NCI-H146 treated with DMSO at 0.1 percent for 48 hours (cell line): Measurements from ENCODE around the gene TINAG.

ENCODE experiments used
- DNase-seq: peaks from one replicate; lab custom pipeline; 2025; ENCODE audit not compliant: unreplicated experiment; lab: John Stamatoyannopoulos, UW

TINAG gene, protein sequence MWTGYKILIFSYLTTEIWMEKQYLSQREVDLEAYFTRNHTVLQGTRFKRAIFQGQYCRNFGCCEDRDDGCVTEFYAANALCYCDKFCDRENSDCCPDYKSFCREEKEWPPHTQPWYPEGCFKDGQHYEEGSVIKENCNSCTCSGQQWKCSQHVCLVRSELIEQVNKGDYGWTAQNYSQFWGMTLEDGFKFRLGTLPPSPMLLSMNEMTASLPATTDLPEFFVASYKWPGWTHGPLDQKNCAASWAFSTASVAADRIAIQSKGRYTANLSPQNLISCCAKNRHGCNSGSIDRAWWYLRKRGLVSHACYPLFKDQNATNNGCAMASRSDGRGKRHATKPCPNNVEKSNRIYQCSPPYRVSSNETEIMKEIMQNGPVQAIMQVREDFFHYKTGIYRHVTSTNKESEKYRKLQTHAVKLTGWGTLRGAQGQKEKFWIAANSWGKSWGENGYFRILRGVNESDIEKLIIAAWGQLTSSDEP

DNA sequence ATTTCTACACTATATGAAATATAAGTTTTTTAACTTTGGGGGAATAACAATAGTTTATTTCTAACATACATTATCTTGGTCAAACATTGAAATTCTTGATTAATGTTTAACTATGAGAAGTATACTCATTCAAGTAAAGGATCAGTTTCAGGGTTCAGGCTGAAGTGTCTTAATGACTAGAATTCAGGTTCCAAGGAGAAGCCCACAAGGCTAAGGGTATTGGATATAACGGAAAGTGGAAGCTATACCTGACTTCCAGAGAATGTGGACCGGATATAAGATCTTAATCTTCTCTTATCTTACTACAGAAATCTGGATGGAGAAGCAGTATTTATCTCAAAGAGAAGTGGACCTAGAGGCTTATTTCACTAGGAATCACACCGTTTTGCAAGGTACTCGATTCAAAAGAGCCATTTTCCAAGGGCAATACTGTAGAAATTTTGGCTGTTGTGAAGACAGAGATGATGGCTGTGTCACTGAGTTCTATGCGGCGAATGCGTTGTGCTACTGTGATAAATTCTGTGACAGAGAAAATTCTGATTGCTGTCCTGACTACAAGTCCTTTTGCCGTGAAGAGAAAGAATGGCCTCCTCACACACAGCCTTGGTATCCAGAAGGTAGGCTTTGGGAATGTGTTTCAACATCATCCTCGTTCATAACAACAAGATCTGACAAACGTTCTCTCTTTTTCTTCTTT lies at the start of gene TINAG:
TSS of gene TINAG (plus strand) at position 153 of the 697 bp plus-strand sequence. CDS start at position 263, 110 bp downstream.
- no peak for DNase-seq

DNA sequence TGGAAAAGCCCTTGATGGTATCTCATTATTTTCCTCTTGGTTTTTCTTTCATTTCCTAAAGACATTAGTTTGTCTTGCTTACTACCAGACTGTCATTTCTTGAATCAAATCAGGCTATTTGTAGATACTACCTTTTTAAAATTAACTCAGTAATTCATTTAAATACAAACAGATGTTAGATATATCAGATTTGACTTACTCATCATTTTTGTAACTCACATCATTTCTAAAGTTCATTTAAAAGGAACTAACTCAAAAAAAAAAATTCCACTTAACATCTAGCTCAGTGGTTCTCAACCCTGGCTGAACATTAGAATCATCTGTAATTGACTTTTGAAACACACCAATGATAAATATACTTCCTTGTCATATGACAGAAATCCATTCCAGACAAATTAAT lies 48.2 kb upstream of the TINAG start:
- DNase-seq = no peak

DNA sequence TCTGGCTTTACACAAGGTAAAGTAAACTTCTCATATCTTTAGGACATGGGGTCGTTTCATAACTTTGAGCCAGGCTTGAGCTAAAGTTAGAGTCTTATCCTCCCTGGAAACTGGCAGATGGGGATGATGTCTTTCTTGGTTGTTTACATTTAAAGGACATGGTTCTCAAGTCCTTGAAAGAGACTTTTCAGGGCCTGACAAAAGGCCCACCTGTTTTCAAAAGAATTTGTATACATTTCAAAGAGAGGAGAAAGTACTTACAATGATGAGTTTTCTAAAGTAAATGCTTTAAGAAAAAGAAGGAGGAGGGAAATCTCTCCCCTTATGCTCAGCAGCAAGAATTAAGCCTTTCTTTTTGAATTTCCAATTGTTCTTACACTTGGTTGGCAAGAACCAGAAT lies 45.7 kb upstream of the TINAG start:
- DNase-seq = no peak

DNA sequence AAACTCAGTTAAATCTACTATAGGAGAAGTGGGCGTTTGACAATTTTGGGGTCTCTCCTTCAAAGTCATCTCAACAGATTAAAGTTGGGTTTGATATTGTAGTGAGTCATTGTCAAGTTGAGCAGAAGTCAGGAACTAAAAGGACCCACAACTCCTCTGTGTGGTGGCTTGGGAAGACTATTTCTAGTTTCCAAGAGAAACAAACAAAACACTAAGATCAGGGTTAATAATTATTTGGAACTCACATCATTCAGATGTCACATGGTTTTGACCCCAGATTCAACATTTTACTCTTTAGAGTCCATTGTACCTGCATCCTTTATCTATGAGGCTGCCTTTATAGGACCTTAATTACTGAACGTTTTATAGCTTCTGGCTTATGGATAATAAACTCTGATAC lies 45.3 kb upstream of the TINAG start:
- DNase-seq = no peak

DNA sequence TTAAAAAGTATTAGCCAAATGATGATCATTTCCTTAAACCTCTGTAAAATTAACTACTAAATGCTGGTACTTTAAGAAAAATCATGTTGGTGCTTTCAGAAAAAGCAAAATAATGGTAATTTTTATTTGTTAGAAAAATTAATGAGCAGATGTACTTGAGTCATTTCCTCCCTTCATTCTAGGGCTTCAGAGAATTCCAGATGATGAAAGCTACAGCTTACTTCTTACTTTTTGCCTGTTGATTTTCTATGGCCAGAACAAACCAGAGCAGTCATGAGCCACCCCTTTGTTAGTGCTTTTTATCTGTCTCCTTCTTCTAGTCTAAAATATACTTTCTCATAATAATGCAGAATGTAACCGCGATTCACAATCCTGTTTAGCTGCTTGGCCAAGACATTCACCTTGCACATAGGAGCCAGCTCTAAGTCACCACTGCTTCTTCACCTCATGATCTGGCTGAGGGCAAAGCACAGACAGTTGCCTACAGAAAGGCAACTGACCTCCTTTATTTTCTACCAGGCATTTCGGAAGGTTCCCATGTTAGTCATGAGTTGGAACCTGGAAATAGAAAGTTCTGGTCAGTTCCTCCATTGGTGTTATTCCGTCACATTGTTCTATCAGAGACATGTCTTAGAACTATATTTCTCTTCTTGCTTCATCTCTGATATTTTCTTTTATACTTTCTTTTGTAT lies 43.5 kb upstream of the TINAG start:
- no peak for DNase-seq

DNA sequence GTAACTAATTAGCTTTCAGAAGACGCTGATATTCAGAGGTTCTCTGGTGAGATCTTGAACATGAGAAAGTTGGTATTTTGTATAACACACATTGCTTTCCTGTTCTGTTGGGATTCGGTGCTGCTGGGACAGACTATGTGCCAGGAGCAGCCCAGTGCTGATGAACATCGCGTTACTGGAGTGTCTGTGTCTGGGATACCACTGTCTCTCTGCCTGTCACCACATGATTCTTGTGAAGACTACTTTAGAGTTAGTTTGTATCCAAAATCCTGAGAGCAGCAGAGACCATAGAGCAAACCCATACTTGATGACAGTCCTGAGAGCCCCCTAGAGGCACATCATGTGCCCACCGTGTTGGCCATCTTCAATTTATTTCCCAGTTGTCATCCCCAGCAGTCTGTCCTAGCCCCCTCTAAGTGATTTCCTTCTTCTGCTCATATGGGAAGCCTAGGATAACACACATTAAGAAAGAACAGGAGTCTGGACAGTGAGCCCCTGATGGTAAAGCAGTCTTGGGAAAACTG lies 41.8 kb upstream of the TINAG start:
- no peak for DNase-seq

DNA sequence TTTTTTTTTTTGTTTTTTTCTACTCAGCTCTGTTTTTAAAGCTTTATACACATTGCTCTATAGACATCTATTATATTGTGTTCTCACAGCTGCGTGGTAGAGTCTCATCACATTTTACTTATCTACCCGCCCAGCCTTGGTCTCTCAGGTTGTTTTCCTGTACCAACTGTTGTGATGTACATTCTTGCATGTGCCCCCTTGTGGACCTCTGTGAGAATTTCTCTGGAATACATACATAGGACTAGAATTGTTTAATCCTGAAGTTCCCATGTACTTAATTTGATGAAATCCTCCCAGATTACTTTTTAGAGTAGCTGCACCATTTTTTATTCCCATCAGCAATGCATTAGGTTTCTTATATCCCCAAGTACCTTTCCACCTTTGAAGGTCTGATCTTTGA lies 40.4 kb upstream of the TINAG start:
- DNase-seq = no peak

DNA sequence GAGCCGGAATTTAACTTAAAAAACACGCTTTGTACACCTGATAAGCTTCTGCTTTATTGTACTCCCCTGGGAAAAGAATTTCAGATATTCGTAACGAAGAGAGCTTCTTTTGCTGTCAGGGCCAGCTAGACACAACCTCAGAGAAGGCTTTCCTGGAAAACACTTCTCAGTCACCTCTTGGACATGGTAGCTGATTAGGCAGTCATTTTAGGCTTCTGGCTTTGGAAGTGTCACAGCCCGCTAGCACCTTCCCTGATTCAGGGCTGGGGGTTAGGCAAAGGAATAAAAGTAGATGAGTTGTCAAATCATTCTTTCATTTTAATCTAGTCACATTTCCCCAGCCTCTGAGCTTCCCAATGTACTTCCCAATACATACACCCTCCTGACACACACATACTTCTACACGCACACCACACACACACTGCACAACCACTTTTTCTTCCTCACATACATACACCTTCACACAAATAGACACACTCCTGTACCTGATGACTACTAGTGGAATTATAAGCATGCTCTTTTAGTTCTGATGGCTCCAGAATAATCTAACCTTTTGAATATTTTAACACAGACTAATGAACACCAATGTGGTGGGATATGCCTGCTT lies 34.9 kb upstream of the TINAG start:
- no peak for DNase-seq

DNA sequence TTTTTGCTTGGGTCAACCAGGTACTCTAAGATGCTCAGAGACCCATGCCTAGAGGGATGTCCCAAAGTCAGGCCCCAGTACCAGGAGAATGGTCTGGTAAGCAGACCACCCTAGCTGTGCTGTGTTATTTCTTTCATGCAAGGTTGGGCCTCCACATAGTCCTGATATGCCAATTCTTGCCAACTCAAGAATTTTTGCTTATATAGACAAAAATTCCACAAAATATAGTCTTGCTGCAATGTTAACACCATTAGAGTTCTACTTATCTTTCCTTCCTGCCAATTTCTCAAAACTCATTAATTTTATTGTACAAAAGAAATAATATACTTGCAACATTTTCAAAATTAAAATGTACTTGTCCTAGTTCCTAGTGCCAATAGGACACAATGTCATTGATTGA lies 33.9 kb upstream of the TINAG start:
- no peak for DNase-seq

DNA sequence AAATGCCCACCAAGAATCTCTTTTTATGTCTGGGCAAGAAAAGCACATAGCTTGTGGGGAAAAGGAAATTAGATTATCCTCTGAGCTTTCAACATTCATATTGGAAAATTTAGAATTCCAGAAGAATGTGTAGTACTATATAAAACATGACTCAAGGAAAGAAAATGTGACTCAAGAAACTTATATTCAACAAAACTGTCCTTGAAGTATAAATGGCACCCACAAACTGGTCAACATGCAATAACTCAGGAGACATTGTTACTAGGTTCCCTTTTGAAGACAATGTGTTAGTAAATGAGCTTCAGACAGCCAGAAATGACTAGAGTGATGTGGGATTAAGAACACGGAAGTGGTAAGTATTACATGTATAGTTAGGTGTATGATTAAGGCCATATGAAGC lies 26.1 kb upstream of the TINAG start:
- DNase-seq = no peak

DNA sequence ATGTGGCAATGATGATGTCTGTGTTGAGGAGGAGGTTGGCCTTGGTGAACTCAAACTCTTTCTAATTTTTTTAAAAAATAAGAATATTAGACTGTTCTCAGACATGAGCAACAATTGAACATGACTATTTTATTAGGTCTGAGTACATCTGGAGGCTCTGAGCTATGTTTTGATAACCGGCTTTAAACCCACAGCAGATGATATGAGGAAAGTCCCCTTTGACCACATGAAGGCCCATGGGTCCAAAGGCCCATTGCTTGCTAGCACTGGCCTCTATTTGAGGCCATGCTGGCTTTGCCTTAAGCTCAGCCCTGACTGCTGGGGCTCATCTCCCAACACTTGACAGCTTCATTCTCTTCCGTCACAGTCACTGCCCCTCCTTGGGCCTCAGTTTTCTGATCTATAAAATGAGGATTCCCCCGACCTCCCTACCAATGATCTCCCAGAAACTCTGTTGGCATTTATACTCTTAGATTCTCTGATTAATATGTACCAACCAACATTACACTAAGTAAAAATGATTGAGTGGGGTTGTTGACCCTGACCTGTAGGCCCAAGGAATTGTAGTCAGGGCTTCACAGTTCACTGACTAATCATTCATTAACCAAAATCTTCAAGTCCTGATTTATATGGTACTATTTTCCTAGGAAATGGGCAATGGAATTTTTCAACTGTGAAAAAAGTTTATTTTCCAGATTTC lies 23.9 kb upstream of the TINAG start:
- no peak for DNase-seq

DNA sequence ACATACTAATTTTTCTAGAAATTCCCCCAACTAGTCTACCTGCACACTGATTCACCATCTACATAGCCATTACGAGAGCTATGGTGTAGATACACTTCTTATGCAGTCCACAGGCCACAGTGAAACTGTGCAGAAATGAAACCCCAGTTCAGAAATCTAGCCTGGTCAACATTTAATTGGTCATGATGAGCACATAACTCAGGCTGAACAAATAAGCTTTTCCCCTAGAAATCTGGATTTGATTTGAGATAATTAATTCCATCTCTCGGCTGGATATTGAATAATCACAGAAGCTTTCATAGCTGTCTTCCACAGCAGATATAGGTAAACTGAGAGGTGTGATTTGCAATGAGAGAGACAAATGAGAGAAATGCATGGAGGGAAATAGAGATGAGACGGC lies 22.6 kb upstream of the TINAG start:
- no peak for DNase-seq

DNA sequence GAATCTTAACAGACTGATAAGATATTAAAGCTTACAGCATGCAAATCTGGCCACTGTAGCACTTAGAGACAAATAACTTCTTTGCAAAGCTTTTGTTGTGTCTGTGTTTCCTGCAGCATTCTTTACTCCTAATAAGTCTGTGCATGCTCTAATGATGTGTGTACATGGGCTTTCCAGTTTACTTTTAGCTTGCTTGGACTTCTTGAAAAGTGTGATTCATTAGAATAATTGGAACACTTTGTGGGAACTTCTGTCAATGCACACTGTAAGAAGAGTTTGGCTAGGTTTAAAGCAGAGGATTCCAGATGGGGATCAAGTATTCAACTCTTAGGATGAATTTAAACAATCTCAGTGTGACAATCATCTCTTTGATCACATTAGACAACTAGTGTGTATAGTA lies 22.1 kb upstream of the TINAG start:
- no peak for DNase-seq

DNA sequence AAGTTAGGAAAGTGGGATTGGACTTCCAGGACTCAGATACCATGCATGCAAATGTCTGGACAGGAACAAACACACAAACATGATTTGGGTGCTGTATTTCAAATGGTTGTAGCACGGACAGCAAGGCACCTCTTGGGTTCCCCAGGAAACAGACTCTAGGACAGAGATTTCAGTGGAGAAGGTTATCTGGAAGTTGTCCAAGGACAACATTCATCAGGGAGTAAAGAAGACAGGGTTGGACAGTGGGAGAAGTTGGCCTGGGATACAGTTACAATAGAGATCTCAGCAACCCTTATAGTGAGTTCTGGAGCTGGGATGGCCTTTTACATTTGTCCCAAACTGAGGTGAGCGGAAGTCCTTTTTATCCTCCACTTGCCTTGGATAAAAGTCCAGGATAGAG lies 19.8 kb upstream of the TINAG start:
- no peak for DNase-seq

DNA sequence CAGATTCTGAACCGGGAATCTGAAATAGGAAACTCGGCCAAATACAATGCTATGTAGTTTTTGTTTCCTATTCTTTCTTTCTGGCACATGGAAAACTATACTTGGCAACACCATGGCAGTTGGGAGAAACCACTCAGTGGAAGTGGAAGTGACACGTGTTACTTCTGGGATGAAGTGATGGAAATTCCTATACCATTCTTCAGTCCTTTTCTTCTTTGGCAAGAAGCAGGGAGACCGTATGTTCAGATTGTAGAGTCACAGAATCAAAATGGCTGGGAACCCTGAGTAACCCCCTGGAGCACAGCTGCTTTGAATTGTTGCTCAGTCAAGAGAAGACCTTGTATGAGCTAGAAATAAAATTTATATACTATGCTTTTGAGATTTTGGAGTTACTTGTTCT lies 18.8 kb upstream of the TINAG start:
- DNase-seq = no peak

DNA sequence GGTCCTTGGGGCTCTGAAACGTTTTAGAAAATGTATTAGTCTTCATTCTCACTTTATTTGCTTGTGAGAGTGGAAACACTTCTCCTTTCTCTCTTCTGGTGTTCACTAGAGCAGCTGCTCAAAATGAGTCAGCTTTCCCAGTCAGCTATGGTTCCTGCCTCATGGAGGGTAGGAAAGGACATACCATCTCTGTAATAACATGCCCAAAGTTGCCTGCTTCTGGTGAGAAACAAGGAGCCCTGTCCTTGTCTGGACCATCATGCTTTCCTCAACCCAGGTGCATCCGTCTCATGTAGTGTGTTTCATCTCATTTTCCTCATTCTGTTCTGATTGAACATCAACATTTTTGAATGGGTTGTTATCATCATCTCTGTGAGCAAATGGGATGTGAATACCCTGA lies 17.1 kb upstream of the TINAG start:
- DNase-seq = no peak

DNA sequence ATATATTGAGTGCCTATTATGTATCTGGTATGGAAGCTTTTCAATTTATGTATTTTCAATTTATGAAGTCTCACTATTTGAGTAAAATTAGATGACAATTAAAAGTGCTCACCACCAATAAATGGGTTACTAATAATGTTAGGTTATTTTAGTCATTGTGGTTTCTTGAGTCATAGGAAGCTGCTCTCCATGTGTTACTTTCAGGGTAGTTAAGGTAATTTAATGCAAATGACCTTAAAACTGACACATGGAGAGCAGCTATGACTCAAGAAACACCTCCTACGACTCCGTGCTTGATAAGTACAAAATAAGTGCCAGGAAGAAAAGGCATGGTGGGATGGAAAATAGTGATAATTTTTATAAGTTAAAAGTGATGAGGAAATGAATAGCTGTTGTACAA lies 16.5 kb upstream of the TINAG start:
- no peak for DNase-seq

DNA sequence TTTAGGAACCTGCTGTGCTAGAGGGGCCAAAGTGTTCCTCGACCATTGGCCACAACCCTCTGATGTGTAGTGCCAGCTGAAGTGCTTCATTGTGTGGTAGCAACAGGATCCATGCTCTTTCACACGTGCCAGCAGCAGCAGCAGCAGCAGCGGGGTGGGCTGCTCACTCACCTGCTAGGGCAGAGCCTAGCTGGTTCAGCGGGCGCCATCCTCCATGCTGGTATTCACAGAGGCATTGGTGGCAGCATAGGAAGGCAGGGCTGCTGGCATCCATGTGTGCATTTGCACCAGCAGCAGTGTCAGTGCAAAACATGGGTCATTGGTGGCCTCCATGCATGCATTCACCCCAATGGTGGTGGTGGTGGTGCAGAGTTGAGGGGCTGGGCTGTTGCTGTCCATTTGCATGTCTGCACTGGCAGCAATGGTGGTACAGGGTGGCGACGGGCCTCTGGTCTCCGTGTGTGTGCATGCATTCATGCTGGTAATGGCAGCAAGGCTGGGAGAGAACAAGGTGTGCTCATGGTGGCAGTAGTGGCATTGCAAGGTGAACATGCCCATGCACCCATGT lies 13.2 kb upstream of the TINAG start:
- DNase-seq = no peak

DNA sequence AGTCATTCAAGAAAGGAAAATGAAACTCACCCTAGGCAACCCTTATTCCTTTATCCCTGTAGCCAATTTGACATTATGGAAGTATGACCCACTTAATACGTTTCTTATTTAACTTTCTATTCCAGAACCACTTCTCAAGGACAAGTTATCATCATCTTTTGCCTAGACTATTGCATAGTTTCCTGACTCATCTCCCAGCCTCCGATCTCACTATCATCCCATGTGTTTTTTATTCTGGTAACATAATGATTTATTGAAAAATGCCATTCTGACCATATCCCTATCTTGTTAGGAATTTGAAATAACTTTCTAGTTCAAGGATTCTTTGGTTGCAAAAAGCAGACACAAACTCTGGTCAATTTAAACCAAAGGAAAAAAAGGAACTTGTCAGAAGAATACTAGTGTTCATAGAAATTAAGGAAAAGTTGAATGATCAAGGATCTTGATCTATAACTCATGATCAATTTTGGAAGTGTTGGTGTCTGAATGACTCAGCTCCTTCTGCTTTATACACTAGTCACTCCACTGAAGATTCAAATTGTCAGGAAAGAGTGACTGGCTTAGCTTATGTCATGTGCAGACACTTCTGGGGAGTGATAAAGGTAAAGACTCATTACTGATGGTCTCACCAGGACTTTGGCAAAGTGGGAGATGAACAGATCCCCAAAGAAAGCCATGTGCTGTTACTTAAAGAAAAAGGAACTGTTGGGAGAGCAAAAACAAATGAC lies 8.5 kb upstream of the TINAG start:
- DNase-seq = no peak

DNA sequence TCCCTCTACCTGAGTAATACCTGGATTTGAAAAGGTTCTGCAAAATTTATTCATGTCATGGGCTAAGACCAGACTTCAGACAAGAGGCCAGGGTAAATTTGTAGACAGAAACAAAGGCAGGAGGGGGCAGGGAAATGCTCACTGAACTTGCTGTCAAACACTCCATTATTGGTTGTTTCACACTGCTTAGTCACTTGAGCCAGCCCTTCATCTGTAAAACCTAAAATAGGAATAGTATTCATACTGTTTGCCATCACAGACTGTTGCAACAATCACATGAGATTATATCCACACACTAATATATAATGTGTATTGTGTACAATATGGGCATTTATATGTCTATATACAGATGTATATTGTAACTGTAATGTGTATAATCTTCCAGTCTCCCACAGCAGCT lies 6.5 kb upstream of the TINAG start:
- no peak for DNase-seq
